ENCODE measurements around the gene IFNL4. TPM values are rescaled to one million over a fixed set of nuclear protein-coding genes. Genes with fewer than 3 reads are reported as not detected.
A peak's percentile ranks its signal among the peaks of the same experiment; 100 is the strongest.

The IFNL4 gene
- polyA plus RNA-seq, 2 of the 4 experiments (the other 2 are of a cell fraction) = not detected

- 53% methylated on average over 4 of the region's 4 CpGs for WGBS (ENCODE audit: missing lambda C conversion rate)
- Histone ChIP-seq H3K4me3 (no peak overlapping the region), H3K9me3 (no peaks in the 10 kb centered on the region), H3K27ac (no peak overlapping the region), H3K4me1 (no peaks in the 10 kb centered on the region), H3K4me2 (no peak overlapping the region)
- 0 out of 6 replicates have a peak, but pooled peaks of 1 of the 2 experiments have one; percentile 9 for ATAC-seq
- TF ChIP-seq CBX8 (IDR thresholded peaks at IDR 0.05) (no peak), FOSL2 (IDR thresholded peaks at IDR 0.05) (no peak), FOSL2 (CRISPR knock-in tag; IDR thresholded peaks at IDR 0.05) (no peak), HEYL (CRISPR knock-in tag; IDR thresholded peaks at IDR 0.05) (no peak), CTCF (IDR thresholded peaks at IDR 0.05) (no peak), ELK1 (IDR thresholded peaks at IDR 0.05; ENCODE audit: low read depth, low read length) (no peak), MAFK (IDR thresholded peaks at IDR 0.05; ENCODE audit: partially characterized antibody) (no peak), KDM5A (IDR thresholded peaks at IDR 0.05) (no peak), GATA3 (IDR thresholded peaks at IDR 0.05; ENCODE audit: borderline replicate concordance) (no peak), HOXB13 (CRISPR knock-in tag; IDR thresholded peaks at IDR 0.05; ENCODE audit: low read depth) (no peak), TP53 (CRISPR knock-in tag; IDR thresholded peaks at IDR 0.05) (no peak), MAZ (IDR thresholded peaks at IDR 0.05; ENCODE audit: borderline replicate concordance, low read depth, low read length) (no peak), E2F6 (IDR thresholded peaks at IDR 0.05; ENCODE audit: borderline replicate concordance, low read depth) (no peak), RARB (CRISPR knock-in tag; IDR thresholded peaks at IDR 0.05) (no peak)
- no peak for FAIRE-seq
- CTCF ChIA-PET = interaction anchor here (0.8 to 3.0 kb wide), 13 partner anchors 9 to 335 kb away, joined by 3 to 11 read pairs (median 4); no protein-coding TSS in a partner anchor
- no peak for DNase-seq (ENCODE audit: low read depth in 1 of 2, low spot score in 1 of 2)
- POLR2A ChIA-PET = interaction anchor here (0.6 kb wide), 2 partner anchors 10 to 58 kb away, joined by 7 to 8 read pairs; no protein-coding TSS in a partner anchor
Measured at GRCh38 chr19:39296906-39297305, 48.2 kb upstream of the IFNL4 start.

GRCh38 chr19:39296055-39296645, 47.5 kb upstream of the IFNL4 start, which contains the start of gene IFNL1:
TSS of gene IFNL1 (plus strand) at chr19:39296407. CDS start at chr19:39296422, 15 bp downstream.
- no peaks in the 10 kb centered on the region for H3K4me1 ChIP-seq
- H3K4me2 ChIP-seq = no peak within 1 kb of the TSS
- CTCF ChIA-PET = interaction anchor here (0.8 to 3.0 kb wide), 13 partner anchors 13 to 334 kb away, joined by 3 to 11 read pairs (median 4); no protein-coding TSS in a partner anchor
- TF ChIP-seq HDAC2 (IDR thresholded peaks at IDR 0.05) = no peak
- TF ChIP-seq ZNF302 (CRISPR knock-in tag; IDR thresholded peaks at IDR 0.05) = no peak
- TF ChIP-seq NR3C1 (IDR thresholded peaks at IDR 0.05) = no peak
- TF ChIP-seq E2F6 (IDR thresholded peaks at IDR 0.05; ENCODE audit: borderline replicate concordance, low read depth) = no peak
- TF ChIP-seq NPAS2 (CRISPR knock-in tag; IDR thresholded peaks at IDR 0.05; ENCODE audit: borderline replicate concordance) = no peak
- no peak for TF ChIP-seq FOSB (CRISPR knock-in tag; IDR thresholded peaks at IDR 0.05)
- TF ChIP-seq CHD4 (IDR thresholded peaks at IDR 0.05; ENCODE audit: borderline replicate concordance) = no peak
- no peak for TF ChIP-seq REST (IDR thresholded peaks at IDR 0.05)
- TF ChIP-seq ESRRA (IDR thresholded peaks at IDR 0.05; ENCODE audit: borderline replicate concordance, low read length) = no peak
- H3K27ac ChIP-seq = no peak within 1 kb of the TSS
- POLR2A ChIA-PET = no interaction called here
- FAIRE-seq (no peak), DNase-seq (ENCODE audit: low read depth in 1 of 2, low spot score in 1 of 2) (no peak), ATAC-seq (peak in 1 of 2 experiments; percentile 30; a peak in 1 of 6 replicates)
- WGBS (ENCODE audit: missing lambda C conversion rate) = 69% methylated on average over 11 of the region's 11 CpGs
- 0 out of 3 replicates have a peak, but pooled peaks cover 3% of the 10 kb centered on the region for H3K9me3 ChIP-seq
- H3K4me3 ChIP-seq = no peak within 1 kb of the TSS
